MV-4-11 (cell line): ENCODE measurements around the gene CD300LF.

Source experiments
- DNase-seq: peaks from one replicate; lab custom pipeline; 2025; lab: John Stamatoyannopoulos, UW

The CD300LF gene

GRCh38 chr17:74729866-74730265 lies 17.1 kb upstream of the CD300LF start:
- no peak for DNase-seq

GRCh38 chr17:74729368-74729767 lies 16.6 kb upstream of the CD300LF start:
- DNase-seq = no peak

GRCh38 chr17:74728702-74729075 lies 16.0 kb upstream of the CD300LF start:
- DNase-seq = no peak

GRCh38 chr17:74728033-74728701 lies 15.4 kb upstream of the CD300LF start:
- DNase-seq = no peak

- DNase-seq = no peak
These were observed 12.4 kb upstream of the CD300LF start for GRCh38 chr17:74725111-74725510.

GRCh38 chr17:74723891-74724290 lies 11.2 kb upstream of the CD300LF start:
- DNase-seq = no peak

GRCh38 chr17:74722782-74723181 lies 10.1 kb upstream of the CD300LF start:
- DNase-seq = no peak

- no peak for DNase-seq
These were observed 7.8 kb upstream of the CD300LF start for GRCh38 chr17:74720506-74720905.

GRCh38 chr17:74715144-74715543 lies 2.4 kb upstream of the CD300LF start:
- DNase-seq = no peak

GRCh38 chr17:74713171-74713755 lies 540 bp upstream of the CD300LF start:
- peak; percentile 91 for DNase-seq

- no peak for DNase-seq
These were observed 422 bp downstream of the CD300LF start for GRCh38 chr17:74712301-74712700.

GRCh38 chr17:74711058-74711824 lies 1.5 kb downstream of the CD300LF start:
- no peak for DNase-seq

GRCh38 chr17:74704544-74704943 lies 8.2 kb downstream of the CD300LF start:
- DNase-seq = no peak

- DNase-seq = no peak
These were observed 9.4 kb downstream of the CD300LF start for GRCh38 chr17:74703311-74703710.

GRCh38 chr17:74702116-74702871 lies 10.4 kb downstream of the CD300LF start:
- DNase-seq = no peak

GRCh38 chr17:74699236-74699635 lies 13.5 kb downstream of the CD300LF start:
- DNase-seq = no peak

- no peak for DNase-seq
These were observed 14.7 kb downstream of the CD300LF start for GRCh38 chr17:74698069-74698468.

- peak; percentile 68 for DNase-seq
These were observed 15.2 kb downstream of the CD300LF start for GRCh38 chr17:74697515-74697914.

- DNase-seq = no peak
These were observed 17.1 kb downstream of the CD300LF start for GRCh38 chr17:74695629-74696028.

- DNase-seq = no peak
These were observed 18.6 kb downstream of the CD300LF start for GRCh38 chr17:74694081-74694480.

- no peak for DNase-seq
These were observed 21.6 kb downstream of the CD300LF start for GRCh38 chr17:74691151-74691550.

- DNase-seq = peak; percentile 98
These were observed 22.3 kb downstream of the CD300LF start for GRCh38 chr17:74690409-74690825.

- peak; percentile 50 for DNase-seq
These were observed 24.8 kb downstream of the CD300LF start for GRCh38 chr17:74687886-74688285.
